Activated B cell treated with CpG ODN at 0.5 μM for 24 hours (primary cell): Measurements from ENCODE around the gene PHF21A. TPM values are rescaled to one million over a fixed set of nuclear protein-coding genes. Genes with fewer than 3 reads are reported as not detected.

Source experiments
- ATAC-seq: fragments of 200-7000 bp; cut with Tn5 transposase; one replicate; pipeline ENCODE4 v1.10.0; 2021; ENCODE audit warnings: low read depth, mild to moderate bottlenecking, moderate library complexity
- CTCF ChIA-PET: fragments of 350-600 bp; sonication (Branson Sonifier 250); formaldehyde crosslinking; loops from one replicate; lab custom pipeline; 2021; ENCODE audit warnings: antibody characterized with exemption; lab: Charles Lee
- POLR2A ChIA-PET: fragments of 350-600 bp; sonication (Branson Sonifier 250); formaldehyde crosslinking; loops from one replicate; lab custom pipeline; 2021; ENCODE audit warnings: antibody characterized with exemption; lab: Charles Lee
- DNase-seq: peaks from one replicate; pipeline ENCODE4 v3.0.0; 2022
- H3K27ac Mint-ChIP-seq: one replicate; pipeline ENCODE4 v1.8.0; 2020; ENCODE audit warnings: mixed read lengths
- H3K27me3 Mint-ChIP-seq: one replicate; pipeline ENCODE4 v1.8.0; 2021; ENCODE audit warnings: mixed read lengths
- H3K36me3 Mint-ChIP-seq: one replicate; pipeline ENCODE4 v1.8.0; 2021; ENCODE audit warnings: low read depth, mixed read lengths
- H3K4me1 Mint-ChIP-seq: one replicate; pipeline ENCODE4 v1.8.0; 2021; ENCODE audit warnings: mixed read lengths
- H3K4me3 Mint-ChIP-seq: one replicate; pipeline ENCODE4 v1.8.0; 2020; ENCODE audit warnings: mild to moderate bottlenecking, mixed read lengths
- H3K9me3 Mint-ChIP-seq: one replicate; pipeline ENCODE4 v1.8.0; 2020; ENCODE audit warnings: mixed read lengths
- CTCF ChIP-seq: fragments of 200-600 bp; IDR thresholded peaks from one replicate; pipeline ENCODE4 v1.8.0; 2022; ENCODE audit warnings: antibody characterized with exemption, mild to moderate bottlenecking
- intact Hi-C: fragments of 100-400 bp; cut with micrococcal nuclease; formaldehyde crosslinking; loops from one replicate; pipeline ENCODE4 v1.15.1; 2024
- total RNA-seq: library from RNA; stranded (reverse); gene quantifications from 2 replicates; pipeline ENCODE4 v1.2.3, GENCODE V29; 2022

The PHF21A gene
- total RNA-seq, 1 donor from 2014 or later, result 71.0 TPM

GRCh38 chr11:46142561-46142960 is 21.3 kb upstream of the PHF21A start:
- Mint-ChIP-seq H3K9me3 (no peaks in the 10 kb centered on the region), H3K4me1 (no peaks in the 10 kb centered on the region), H3K27me3 (peaks cover 12% of the 10 kb centered on the region), H3K36me3 (no peaks in the 10 kb centered on the region), H3K27ac (no peak overlapping the region), H3K4me3 (no peak overlapping the region)
- ChIA-PET CTCF (no interaction called here), POLR2A (no interaction called here)
- TF ChIP-seq CTCF, result no peak
- DNase-seq (no peak), ATAC-seq (no peak)
- intact Hi-C loops, result no loop called here

- intact Hi-C loops, result no loop called here
- peaks cover 9% of the 10 kb centered on the region for H3K27me3 Mint-ChIP-seq
- no peaks in the 10 kb centered on the region for H3K36me3 Mint-ChIP-seq
- H3K4me1 Mint-ChIP-seq, result no peaks in the 10 kb centered on the region
- ChIA-PET POLR2A (no interaction called here), CTCF (no interaction called here)
- H3K4me3 Mint-ChIP-seq, result no peak overlapping the region
- H3K27ac Mint-ChIP-seq, result no peak overlapping the region
- H3K9me3 Mint-ChIP-seq, result no peaks in the 10 kb centered on the region
- TF ChIP-seq CTCF, result no peak
- ATAC-seq (no peak), DNase-seq (no peak)
Measured at GRCh38 chr11:46141597-46141996, 20.3 kb upstream of the PHF21A start.

- ChIA-PET CTCF (no interaction called here), POLR2A (no interaction called here)
- Mint-ChIP-seq H3K4me1 (peaks cover 3% of the 10 kb centered on the region), H3K27me3 (peaks cover 5% of the 10 kb centered on the region), H3K36me3 (no peaks in the 10 kb centered on the region), H3K9me3 (no peaks in the 10 kb centered on the region), H3K4me3 (no peak overlapping the region), H3K27ac (no peak overlapping the region)
- TF ChIP-seq CTCF, result no peak
- DNase-seq, result no peak
- intact Hi-C loops, result no loop called here
- no peak for ATAC-seq
Measured at GRCh38 chr11:46134540-46134939, 13.3 kb upstream of the PHF21A start.

GRCh38 chr11:46134061-46134460 is 12.8 kb upstream of the PHF21A start:
- H3K27ac Mint-ChIP-seq, result no peak overlapping the region

GRCh38 chr11:46133119-46133518 is 11.9 kb upstream of the PHF21A start:
- Mint-ChIP-seq H3K27ac (no peak overlapping the region), H3K4me3 (no peak overlapping the region), H3K9me3 (no peaks in the 10 kb centered on the region), H3K36me3 (no peaks in the 10 kb centered on the region), H3K27me3 (peaks cover 5% of the 10 kb centered on the region), H3K4me1 (peaks cover 3% of the 10 kb centered on the region)
- CTCF ChIA-PET, result no interaction called here
- ATAC-seq, result no peak
- POLR2A ChIA-PET, result no interaction called here
- TF ChIP-seq CTCF, result no peak
- DNase-seq, result no peak
- intact Hi-C loops, result no loop called here

More at GRCh38 chr11:46134061-46134460, 12.8 kb upstream of the PHF21A start:
- no peaks in the 10 kb centered on the region for H3K9me3 Mint-ChIP-seq
- H3K36me3 Mint-ChIP-seq, result no peaks in the 10 kb centered on the region
- ChIA-PET POLR2A (interaction anchor here (0.6 kb wide), 1 partner anchor 269 kb away, joined by 4 read pairs; no protein-coding TSS in a partner anchor), CTCF (no interaction called here)
- ATAC-seq, result no peak
- H3K27me3 Mint-ChIP-seq, result peaks cover 5% of the 10 kb centered on the region
- H3K4me3 Mint-ChIP-seq, result no peak overlapping the region
- TF ChIP-seq CTCF, result no peak
- DNase-seq, result no peak
- intact Hi-C loops, result no loop called here
- peaks cover 3% of the 10 kb centered on the region for H3K4me1 Mint-ChIP-seq
